WERI-Rb-1 (cell line): ENCODE data around the gene MOB3C.

Experiments
- DNase-seq: peaks from one replicate; pipeline ENCODE4 v3.0.0-alpha.2; 2020
- H3K27ac ChIP-seq: fragments of 250-450 bp; sonication (Bioruptor Pico); 2 replicates; pipeline ENCODE4 v1.5.1; 2020; ENCODE audit warnings: mild to moderate bottlenecking, moderate library complexity
- H3K27me3 ChIP-seq: fragments of 250-450 bp; sonication (Bioruptor Pico); 2 replicates; pipeline ENCODE4 v1.5.1; 2021; ENCODE audit warnings: mild to moderate bottlenecking, low read depth, moderate library complexity; ENCODE audit not compliant: insufficient read depth, severe bottlenecking
- H3K36me3 ChIP-seq: fragments of 250-450 bp; sonication (Bioruptor Pico); 2 replicates; pipeline ENCODE4 v1.5.1; 2020; ENCODE audit warnings: mild to moderate bottlenecking, moderate library complexity
- H3K4me3 ChIP-seq: 2 replicates; pipeline ENCODE4 v1.5.1; 2011; ENCODE audit warnings: low read depth, mild to moderate bottlenecking, control low read depth, low read length
- H3K9me3 ChIP-seq: fragments of 250-450 bp; sonication (Bioruptor Pico); 2 replicates; pipeline ENCODE4 v1.5.1; 2021; ENCODE audit warnings: mild to moderate bottlenecking, moderate library complexity; ENCODE audit not compliant: severe bottlenecking
- TF ChIP-seq, protein P1 (sequence below): IDR thresholded peaks from 2 replicates; pipeline ENCODE4 v1.5.1; 2011; ENCODE audit warnings: low read depth, mild to moderate bottlenecking, control low read depth, inconsistent platforms, low read length

The MOB3C gene

DNA sequence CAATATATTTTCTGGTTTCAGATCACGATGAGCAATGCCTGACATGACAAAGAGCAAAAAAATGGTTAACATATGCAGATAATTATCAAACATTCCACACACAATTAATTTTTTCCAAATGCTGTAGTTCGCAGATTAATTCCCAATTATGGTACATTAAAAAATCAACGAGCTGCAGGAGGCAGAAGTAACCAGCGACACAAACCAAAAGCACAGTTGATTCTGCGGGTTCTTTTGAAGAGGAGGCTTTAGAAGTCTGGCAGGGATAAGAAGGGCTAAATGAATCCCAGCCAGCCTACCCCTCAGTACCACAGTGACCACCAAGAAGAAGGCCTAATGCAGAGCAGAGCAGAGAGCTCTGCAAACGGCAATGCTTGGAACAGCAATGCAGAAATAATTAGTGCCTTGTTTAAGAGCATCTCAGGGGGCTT, 48.1 kb downstream of the MOB3C start:
- no peaks in the 10 kb centered on the region for H3K9me3 ChIP-seq
- DNase-seq: no peak
- H3K4me3 ChIP-seq: no peak overlapping the region
- H3K36me3 ChIP-seq: 0 out of 2 replicates have a peak, but pooled peaks cover 5% of the 10 kb centered on the region
- H3K27me3 ChIP-seq: no peaks in the 10 kb centered on the region
- TF ChIP-seq, protein P1, sequence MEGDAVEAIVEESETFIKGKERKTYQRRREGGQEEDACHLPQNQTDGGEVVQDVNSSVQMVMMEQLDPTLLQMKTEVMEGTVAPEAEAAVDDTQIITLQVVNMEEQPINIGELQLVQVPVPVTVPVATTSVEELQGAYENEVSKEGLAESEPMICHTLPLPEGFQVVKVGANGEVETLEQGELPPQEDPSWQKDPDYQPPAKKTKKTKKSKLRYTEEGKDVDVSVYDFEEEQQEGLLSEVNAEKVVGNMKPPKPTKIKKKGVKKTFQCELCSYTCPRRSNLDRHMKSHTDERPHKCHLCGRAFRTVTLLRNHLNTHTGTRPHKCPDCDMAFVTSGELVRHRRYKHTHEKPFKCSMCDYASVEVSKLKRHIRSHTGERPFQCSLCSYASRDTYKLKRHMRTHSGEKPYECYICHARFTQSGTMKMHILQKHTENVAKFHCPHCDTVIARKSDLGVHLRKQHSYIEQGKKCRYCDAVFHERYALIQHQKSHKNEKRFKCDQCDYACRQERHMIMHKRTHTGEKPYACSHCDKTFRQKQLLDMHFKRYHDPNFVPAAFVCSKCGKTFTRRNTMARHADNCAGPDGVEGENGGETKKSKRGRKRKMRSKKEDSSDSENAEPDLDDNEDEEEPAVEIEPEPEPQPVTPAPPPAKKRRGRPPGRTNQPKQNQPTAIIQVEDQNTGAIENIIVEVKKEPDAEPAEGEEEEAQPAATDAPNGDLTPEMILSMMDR: no peak
- H3K27ac ChIP-seq: no peak overlapping the region

- no peak for DNase-seq
- no peak overlapping the region for H3K27ac ChIP-seq
- no peak overlapping the region for H3K4me3 ChIP-seq
- H3K27me3 ChIP-seq: no peaks in the 10 kb centered on the region
- TF ChIP-seq, protein P1: no peak
- no peaks in the 10 kb centered on the region for H3K9me3 ChIP-seq
- H3K36me3 ChIP-seq: peaks cover 5% of the 10 kb centered on the region; the same call in 1 of the 2 replicates
Observed at GRCh38 chr1:46563341-46563740, 53.3 kb downstream of the MOB3C start.

DNA sequence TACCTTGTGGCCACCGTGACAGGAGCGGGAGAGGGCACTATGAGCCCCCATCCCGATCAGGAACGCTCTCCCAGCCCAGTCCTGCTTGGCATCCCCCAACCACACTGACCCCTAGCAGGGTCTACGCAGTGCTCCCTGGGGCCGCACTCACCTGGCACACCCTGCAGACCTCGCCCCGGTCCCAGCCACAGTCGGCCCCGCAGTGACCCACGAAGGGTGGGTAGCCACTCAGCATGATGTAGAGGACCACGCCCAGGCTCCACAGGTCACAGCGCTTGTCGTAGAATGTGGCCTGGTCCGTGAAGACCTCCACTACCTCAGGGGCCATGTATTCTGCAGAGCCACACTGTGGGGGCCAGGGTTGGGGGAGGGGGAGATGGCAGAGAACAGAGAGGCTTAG, 54.1 kb downstream of the MOB3C start:
- Histone ChIP-seq H3K27me3 (no peaks in the 10 kb centered on the region), H3K27ac (no peak overlapping the region), H3K4me3 (no peak overlapping the region), H3K9me3 (no peaks in the 10 kb centered on the region), H3K36me3 (peaks cover 3% of the 10 kb centered on the region; the same call in 1 of the 2 replicates)
- TF ChIP-seq, protein P1: no peak
- DNase-seq: no peak

GRCh38 chr1:46558966-46559365, 57.6 kb downstream of the MOB3C start:
- TF ChIP-seq, protein P1: no peak
- Histone ChIP-seq H3K27me3 (no peaks in the 10 kb centered on the region), H3K27ac (no peak overlapping the region), H3K36me3 (no peaks in the 10 kb centered on the region; the same call in 1 of the 2 replicates), H3K9me3 (no peaks in the 10 kb centered on the region), H3K4me3 (no peak overlapping the region)
- DNase-seq: no peak

GRCh38 chr1:46558141-46558963, 58.3 kb downstream of the MOB3C start:
- Histone ChIP-seq H3K27ac (no peak overlapping the region), H3K4me3 (no peak overlapping the region)
- DNase-seq: no peak

More at GRCh38 chr1:46558141-46558963, 58.3 kb downstream of the MOB3C start:
- TF ChIP-seq, protein P1: no peak
- no peaks in the 10 kb centered on the region; the same call in 1 of the 2 replicates for H3K36me3 ChIP-seq
- H3K27me3 ChIP-seq: no peaks in the 10 kb centered on the region
- no peaks in the 10 kb centered on the region for H3K9me3 ChIP-seq
